ENCODE results near the gene CNDP1. TPM values are rescaled to one million over a fixed set of nuclear protein-coding genes. Genes with fewer than 3 reads are reported as not detected.
"Not testable (repeated sequence)": the region's sequence is repeated elsewhere in the genome, so short reads cannot be mapped to it uniquely, and the experiment has no call there.

Gene CNDP1
- polyA plus RNA-seq, 4 donors, result 0.20 to 1.6 (median 0.81) TPM

GRCh38 chr18:74519320-74520095 lies 14.8 kb upstream of the CNDP1 start:
- DNase-seq (ENCODE audit: low read depth in 4 of 4, low spot score in 3 of 4), result no peak

- DNase-seq (ENCODE audit: low read depth in 4 of 4, low spot score in 3 of 4), result no peak
These were observed 14.0 kb upstream of the CNDP1 start for GRCh38 chr18:74520096-74520833.

GRCh38 chr18:74521068-74521725 lies 13.1 kb upstream of the CNDP1 start:
- DNase-seq (ENCODE audit: low read depth in 4 of 4, low spot score in 3 of 4), result no peak

GRCh38 chr18:74522635-74523548 lies 11.4 kb upstream of the CNDP1 start:
- DNase-seq (ENCODE audit: low read depth in 4 of 4, low spot score in 3 of 4), result no peak

- no peak for DNase-seq (ENCODE audit: low read depth in 4 of 4, low spot score in 3 of 4)
These were observed 10.2 kb upstream of the CNDP1 start for GRCh38 chr18:74524097-74524496.

- not testable (repeated sequence) for DNase-seq (ENCODE audit: low read depth in 4 of 4, low spot score in 3 of 4)
These were observed 9.4 kb upstream of the CNDP1 start for GRCh38 chr18:74524915-74525314.

GRCh38 chr18:74525741-74526140 lies 8.6 kb upstream of the CNDP1 start:
- no peak for DNase-seq (ENCODE audit: low read depth in 4 of 4, low spot score in 3 of 4)

- DNase-seq (ENCODE audit: low read depth in 4 of 4, low spot score in 3 of 4), result no peak
These were observed 7.8 kb upstream of the CNDP1 start for GRCh38 chr18:74526488-74526887.

GRCh38 chr18:74528478-74528877 lies 5.8 kb upstream of the CNDP1 start:
- no peak for DNase-seq (ENCODE audit: low read depth in 4 of 4, low spot score in 3 of 4)

- DNase-seq (ENCODE audit: low read depth in 4 of 4, low spot score in 3 of 4), result no peak
These were observed 5.4 kb upstream of the CNDP1 start for GRCh38 chr18:74528913-74529312.

GRCh38 chr18:74529378-74529777 lies 4.9 kb upstream of the CNDP1 start:
- no peak for DNase-seq (ENCODE audit: low read depth in 4 of 4, low spot score in 3 of 4)

- DNase-seq (ENCODE audit: low read depth in 4 of 4, low spot score in 3 of 4), result no peak
These were observed 4.3 kb upstream of the CNDP1 start for GRCh38 chr18:74529811-74530583.

GRCh38 chr18:74530584-74530862 lies 3.8 kb upstream of the CNDP1 start:
- DNase-seq (ENCODE audit: low read depth in 4 of 4, low spot score in 3 of 4), result no peak

GRCh38 chr18:74531043-74531442 lies 3.3 kb upstream of the CNDP1 start:
- no peak for DNase-seq (ENCODE audit: low read depth in 4 of 4, low spot score in 3 of 4)

- no peak for DNase-seq (ENCODE audit: low read depth in 4 of 4, low spot score in 3 of 4)
These were observed 1.7 kb upstream of the CNDP1 start for GRCh38 chr18:74532511-74533025.

- DNase-seq (ENCODE audit: low read depth in 4 of 4, low spot score in 3 of 4), result no peak
These were observed 634 bp upstream of the CNDP1 start for GRCh38 chr18:74533666-74534065.

GRCh38 chr18:74534981-74535649 lies 815 bp downstream of the CNDP1 start:
- DNase-seq (ENCODE audit: low read depth in 4 of 4, low spot score in 3 of 4), result no peak

- no peak for DNase-seq (ENCODE audit: low read depth in 4 of 4, low spot score in 3 of 4)
These were observed 5.0 kb downstream of the CNDP1 start for GRCh38 chr18:74539289-74539688.

Data from left renal pelvis (tissue), 4 donors.